Limb (tissue), 2 donors: ENCODE results near the gene LHFPL3.
A peak's percentile ranks its signal among the peaks of the same experiment; 100 is the strongest.
"Not testable (repeated sequence)": the region's sequence is repeated elsewhere in the genome, so short reads cannot be mapped to it uniquely, and the experiment has no call there.

ENCODE experiments used
- DNase-seq, 2 donors: peaks; one replicate each; pipeline ENCODE4 v3.0.0-alpha.2; 2016; ENCODE audit errors: extremely low spot score in 2 of 2

The LHFPL3 gene

GRCh38 chr7:104894726-104895521 is 566.5 kb downstream of the LHFPL3 start:
- no peak for DNase-seq

GRCh38 chr7:104895522-104896236 is 567.3 kb downstream of the LHFPL3 start:
- DNase-seq: no peak

- DNase-seq: no peak
Observed at GRCh38 chr7:104898434-104898833, 570.0 kb downstream of the LHFPL3 start.

- DNase-seq: no peak
Observed at GRCh38 chr7:104900525-104901239, 572.3 kb downstream of the LHFPL3 start.

GRCh38 chr7:104901240-104901619 is 572.8 kb downstream of the LHFPL3 start:
- DNase-seq: no peak

- DNase-seq: no peak
Observed at GRCh38 chr7:104902183-104902582, 573.8 kb downstream of the LHFPL3 start.

- DNase-seq: no peak
Observed at GRCh38 chr7:104903044-104903443, 574.6 kb downstream of the LHFPL3 start.

- no peak for DNase-seq
Observed at GRCh38 chr7:104903846-104904245, 575.4 kb downstream of the LHFPL3 start.

GRCh38 chr7:104906032-104906431 is 577.6 kb downstream of the LHFPL3 start:
- no peak for DNase-seq

GRCh38 chr7:104906556-104906955 is 578.2 kb downstream of the LHFPL3 start:
- no peak for DNase-seq

- no peak for DNase-seq
Observed at GRCh38 chr7:104908636-104909035, 580.2 kb downstream of the LHFPL3 start.

- no peak for DNase-seq
Observed at GRCh38 chr7:104909096-104909495, 580.7 kb downstream of the LHFPL3 start.

GRCh38 chr7:104914421-104914820 is 586.0 kb downstream of the LHFPL3 start:
- no peak for DNase-seq

GRCh38 chr7:104921596-104921995 is 593.2 kb downstream of the LHFPL3 start:
- no peak for DNase-seq

- no peak for DNase-seq
Observed at GRCh38 chr7:104922182-104923009, 594.0 kb downstream of the LHFPL3 start.

- peak in 1 of 2 donors; percentile 45 for DNase-seq
Observed at GRCh38 chr7:104923010-104923421, 594.6 kb downstream of the LHFPL3 start.

GRCh38 chr7:104926189-104926588 is 597.8 kb downstream of the LHFPL3 start:
- not testable (repeated sequence) for DNase-seq

GRCh38 chr7:104926601-104927041 is 598.2 kb downstream of the LHFPL3 start:
- DNase-seq: no peak

- no peak for DNase-seq
Observed at GRCh38 chr7:104927055-104927454, 598.7 kb downstream of the LHFPL3 start.

GRCh38 chr7:104928721-104929400 is 600.5 kb downstream of the LHFPL3 start:
- DNase-seq: no peak

- no peak for DNase-seq
Observed at GRCh38 chr7:104929921-104930320, 601.5 kb downstream of the LHFPL3 start.
